Brain pericyte (primary cell): ENCODE data around the gene FAM114A1.
"Not testable (repeated sequence)": the region's sequence is repeated elsewhere in the genome, so short reads cannot be mapped to it uniquely, and the experiment has no call there.

Source experiments
- DNase-seq: peaks from one replicate; pipeline ENCODE4 v3.0.0-alpha.2; 2012; ENCODE audit warnings: low read depth, low spot score

The FAM114A1 gene

DNA sequence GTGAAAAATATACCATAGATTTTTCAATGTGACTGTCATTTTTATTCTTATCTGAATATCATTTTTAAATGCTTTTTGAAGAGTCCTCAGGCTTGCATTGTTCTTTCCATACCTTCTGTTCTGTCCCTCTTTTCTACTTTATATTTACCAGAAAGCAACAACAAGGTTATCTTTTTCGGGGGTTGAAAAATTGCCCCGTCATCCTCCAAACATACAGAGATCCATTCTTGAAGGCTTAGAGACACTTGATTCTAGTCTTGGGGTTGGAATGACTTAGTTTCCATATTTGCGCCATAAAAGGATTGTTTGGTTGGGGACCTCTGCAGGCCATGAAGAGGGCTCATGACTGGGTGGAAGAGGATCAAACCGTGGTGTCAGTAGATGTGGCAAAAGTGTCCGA, 63.5 kb downstream of the FAM114A1 start:
- DNase-seq, result no peak

DNA sequence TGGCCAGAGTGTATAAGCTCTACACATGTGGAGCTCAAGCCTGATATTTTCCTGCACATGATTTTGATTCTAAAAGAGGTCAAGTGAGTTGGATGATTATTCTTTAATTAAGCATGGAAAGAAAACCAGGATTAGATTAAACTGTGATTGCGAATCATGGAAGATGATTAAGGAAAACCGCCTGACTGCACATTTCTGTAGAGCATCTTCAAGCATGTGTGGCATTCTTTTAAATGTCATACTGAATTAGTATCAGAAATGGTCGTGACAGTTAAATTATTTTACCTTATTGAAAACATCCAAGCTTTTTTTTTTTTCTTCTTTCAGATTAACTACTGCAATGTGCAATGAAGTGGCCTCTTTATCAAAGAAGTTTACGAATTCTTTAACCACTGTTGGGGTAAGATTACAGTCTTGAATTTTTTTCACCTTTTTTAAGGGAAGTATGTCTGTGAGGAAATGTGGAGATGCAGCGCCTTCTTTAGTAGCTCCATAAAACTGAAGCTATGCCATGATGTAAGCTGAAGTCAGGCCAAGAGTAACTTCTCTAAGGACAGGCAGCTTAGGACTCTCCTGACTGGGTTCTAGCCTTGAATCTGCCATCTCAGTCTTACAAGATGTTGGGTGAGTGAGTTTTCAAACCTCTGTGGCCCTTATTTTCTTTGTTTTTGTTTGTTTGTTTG, 67.9 kb downstream of the FAM114A1 start:
- DNase-seq, result no peak

DNA sequence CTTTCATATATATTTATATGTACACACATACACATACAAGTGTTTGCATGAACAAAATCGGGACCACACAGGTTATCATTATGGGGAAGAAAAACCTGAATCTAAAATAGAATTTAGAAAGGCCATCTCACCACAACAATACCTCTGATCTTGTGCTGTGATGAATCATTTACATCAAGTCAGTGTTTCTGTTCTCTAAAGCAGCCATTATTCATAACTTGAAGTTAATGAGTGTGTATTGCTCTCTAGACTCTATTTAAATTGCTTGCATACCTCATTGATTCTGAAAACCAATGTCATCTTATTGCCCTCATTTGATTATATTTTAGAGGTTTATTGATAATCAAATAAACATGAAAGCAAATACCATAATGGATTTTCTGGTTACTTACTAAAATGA, 71.6 kb downstream of the FAM114A1 start:
- DNase-seq, result no peak

DNA sequence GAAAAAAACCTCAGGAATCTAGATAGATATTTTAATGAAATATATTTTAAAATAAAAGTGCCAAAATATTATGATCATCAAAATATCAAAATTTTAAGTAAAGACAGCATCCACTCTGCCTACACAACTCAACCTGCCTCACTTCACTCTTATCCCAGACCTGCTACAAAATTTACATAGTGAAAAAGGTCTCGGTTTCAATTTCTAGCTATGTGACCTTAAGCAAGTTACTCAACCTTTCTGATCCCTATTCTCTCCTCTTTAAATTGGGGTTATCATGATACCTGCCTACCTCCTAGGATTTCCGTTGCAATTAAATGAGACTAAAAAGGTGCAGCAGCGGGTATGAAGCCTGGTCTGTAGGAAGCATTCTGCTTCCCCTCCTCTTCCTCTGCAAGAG, 72.9 kb downstream of the FAM114A1 start:
- no peak for DNase-seq

DNA sequence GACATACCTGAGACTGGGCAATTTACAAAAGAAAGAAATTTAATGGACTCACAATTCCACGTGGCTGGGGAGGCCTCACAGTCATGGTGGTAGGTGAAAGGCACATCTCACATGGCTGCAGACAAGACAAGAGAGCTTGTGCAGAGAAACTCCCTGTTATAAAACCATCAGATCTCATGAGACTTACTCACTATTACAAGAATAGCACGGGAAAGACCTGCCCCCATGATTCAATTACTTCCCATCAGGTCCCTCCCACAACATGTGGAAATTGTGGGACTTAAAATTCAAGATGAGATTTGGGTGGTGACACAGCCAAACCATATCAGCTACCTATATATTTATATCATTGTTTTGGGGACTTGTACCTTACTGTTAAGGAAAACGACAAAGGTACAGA, 74.3 kb downstream of the FAM114A1 start:
- DNase-seq, result not testable (repeated sequence)

DNA sequence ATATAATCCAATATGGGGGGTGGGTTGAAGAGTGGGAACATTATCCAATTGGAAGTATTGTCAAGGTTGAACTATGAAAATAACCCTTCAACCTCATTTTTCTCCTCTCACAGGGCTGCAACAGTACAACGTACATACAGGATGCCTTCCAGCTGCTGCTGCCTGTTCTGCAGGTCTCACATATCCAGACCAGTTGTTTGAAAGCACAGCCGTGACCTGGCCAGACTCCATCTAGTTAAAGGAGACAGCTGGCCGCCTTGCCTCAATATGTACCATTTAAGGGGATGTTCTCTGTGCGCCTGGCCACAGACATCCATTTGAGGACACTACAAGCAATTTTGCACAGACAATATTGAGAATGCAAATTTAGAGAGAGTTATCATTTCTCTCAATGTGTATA, 75.7 kb downstream of the FAM114A1 start:
- no peak for DNase-seq

DNA sequence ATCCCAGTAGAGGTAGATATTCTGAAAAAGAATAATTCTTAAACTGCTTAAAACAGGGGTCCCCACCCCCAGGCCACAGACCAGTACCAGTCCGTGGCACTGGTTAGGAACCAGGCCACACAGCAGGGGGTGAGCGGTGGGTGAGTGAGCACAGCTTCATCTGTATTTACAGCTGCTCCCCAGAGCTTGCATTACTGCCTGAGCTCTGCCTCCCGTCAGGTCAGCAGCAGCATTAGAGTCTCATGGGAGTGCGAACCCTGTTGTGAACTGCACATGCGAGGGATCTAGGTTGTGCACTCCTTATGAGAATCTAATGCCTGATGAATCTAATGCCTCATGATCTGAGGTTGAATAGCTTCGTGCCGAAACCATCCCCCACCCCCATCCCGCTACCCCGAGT, 76.8 kb downstream of the FAM114A1 start:
- DNase-seq, result no peak

DNA sequence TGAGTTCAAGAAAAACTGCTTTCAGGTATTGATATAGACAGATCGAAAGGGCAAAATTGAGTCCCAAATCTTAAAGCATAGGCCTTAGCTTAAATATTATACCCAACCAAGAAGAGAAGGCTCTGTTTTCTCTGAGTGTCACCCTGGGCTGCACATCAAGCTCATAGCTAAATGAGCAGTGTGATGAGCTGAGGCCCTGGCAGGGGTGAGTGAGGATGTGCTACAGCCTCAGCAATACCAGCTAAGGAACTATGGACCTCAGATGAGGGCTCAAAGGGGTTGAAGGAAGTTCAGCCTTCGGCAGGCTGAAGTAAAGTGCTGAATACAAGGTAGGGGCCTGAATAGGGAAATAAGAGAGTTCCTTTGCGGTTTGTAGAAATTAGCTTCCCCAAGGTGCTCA, 79.3 kb downstream of the FAM114A1 start:
- no peak for DNase-seq

DNA sequence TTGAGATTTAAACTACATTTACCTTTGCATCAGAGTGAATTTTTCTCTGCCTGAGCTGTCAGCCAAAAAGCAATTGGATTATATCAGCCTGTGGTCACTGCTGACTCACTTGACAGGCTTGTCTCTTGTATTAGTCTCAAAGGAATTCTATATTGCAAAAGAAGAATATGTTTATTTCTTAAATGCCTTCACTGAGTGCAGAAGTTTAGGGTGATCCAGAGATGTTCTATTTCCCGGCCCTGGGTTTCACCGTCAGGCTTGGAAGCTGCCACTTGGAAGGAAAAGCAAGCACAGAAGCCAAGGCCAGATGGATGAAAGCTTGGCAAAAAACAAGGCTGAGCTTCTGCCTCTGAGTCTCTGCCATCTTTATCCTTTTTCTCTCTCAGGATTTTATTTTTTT, 80.9 kb downstream of the FAM114A1 start:
- peak; percentile 43 for DNase-seq

DNA sequence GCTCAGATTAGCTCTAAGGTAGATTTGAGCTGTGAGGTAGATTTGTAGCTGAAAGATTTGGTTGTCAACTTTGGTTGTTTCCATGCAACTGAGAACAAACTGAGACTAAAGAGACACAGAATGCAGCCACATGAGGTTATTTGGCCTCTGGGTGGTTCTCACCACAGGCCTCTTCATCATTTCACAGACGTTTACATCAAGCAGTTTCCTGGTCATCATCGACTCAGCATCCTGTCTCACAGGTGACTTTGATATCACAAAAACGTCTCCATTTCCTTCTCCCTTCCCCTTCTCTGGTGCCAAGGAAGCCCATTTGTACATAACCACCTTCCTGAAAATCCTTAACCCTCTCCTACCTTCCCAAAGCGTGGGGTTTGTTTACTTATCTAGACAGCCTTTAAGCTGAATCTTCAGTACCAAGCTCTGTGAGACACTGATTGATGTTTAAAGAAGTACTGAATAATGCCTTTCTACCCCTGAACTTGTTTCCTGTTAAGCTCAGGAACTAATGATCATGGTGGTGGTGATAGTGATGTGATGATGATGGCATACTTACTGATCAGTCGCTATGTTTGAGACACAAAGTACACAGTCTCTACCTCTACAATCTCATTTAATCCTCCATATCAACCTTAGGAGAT, 81.9 kb downstream of the FAM114A1 start:
- DNase-seq, result no peak

DNA sequence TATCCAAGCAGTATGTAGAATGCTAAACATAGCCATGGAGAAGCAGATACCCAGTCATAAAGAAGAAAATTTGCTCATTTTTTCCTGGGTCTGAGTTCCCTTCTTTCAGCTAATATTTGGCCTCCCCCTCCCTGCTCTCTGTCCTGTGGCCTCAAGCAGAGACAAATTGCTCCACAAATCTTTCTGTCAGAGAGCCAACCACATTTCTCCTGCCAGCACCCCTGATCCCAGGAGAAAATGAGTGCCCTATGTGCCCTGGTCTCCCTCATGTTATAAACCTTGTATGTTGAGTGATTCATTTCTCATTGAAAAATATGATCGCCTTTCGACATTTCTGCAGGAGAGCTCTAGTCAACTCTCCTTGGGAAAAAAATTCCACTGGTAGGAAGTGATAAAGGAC, 82.6 kb downstream of the FAM114A1 start:
- DNase-seq, result no peak

DNA sequence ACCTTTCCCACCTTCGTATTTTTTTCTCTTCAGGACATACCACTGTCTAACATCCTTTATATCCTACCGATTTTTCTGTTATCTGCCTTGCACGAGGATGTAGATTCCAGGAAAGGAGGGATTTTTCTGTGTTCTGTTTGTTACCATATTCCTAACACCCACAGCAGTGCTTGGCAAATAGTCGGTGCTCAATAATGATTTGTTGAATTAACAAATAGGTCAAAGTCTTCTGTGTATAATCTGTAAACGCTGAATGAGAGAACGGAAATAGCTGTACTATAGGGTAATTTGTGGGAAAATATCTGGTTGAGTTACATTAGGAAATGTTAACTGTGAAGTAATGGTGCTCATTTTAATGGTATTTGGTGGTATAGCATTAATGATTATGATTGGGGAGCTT, 83.1 kb downstream of the FAM114A1 start:
- no peak for DNase-seq

DNA sequence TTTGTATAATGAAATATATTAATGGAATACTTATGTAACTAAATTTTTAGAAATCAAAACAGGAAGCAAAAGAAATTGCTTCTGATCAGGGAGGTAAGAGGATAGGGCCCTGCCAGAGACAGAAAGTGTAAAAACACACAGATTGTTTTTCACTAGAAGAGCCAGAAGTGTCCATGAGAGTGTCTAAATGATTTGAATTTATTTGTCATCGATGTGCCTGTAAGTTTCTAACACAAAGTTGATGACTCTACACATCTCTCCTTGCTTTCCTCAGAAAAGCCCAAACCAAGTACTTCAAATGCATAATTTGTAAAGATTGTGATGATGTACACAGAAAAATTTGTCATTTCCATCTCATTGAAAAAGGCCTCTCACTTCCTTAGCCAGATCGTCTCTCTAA, 84.0 kb downstream of the FAM114A1 start:
- DNase-seq, result no peak

DNA sequence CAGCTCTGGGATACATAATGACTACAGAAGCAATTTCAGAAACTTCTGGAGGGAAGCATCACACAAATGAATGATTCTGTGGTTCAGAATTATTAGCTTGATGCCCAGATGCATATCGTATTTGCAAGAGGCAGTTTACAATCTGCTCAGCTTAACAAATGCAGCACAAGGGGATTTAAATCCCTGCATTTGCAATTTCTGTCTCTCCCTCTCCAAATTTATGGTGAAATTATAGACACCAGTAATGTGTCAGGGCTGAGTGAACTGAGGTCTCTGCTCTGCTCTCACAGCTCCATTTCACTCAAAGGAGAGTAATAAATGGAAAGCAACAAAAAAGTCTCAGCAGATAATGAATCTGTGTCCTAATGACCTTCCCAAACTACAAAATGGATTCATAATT, 84.4 kb downstream of the FAM114A1 start:
- DNase-seq, result no peak

DNA sequence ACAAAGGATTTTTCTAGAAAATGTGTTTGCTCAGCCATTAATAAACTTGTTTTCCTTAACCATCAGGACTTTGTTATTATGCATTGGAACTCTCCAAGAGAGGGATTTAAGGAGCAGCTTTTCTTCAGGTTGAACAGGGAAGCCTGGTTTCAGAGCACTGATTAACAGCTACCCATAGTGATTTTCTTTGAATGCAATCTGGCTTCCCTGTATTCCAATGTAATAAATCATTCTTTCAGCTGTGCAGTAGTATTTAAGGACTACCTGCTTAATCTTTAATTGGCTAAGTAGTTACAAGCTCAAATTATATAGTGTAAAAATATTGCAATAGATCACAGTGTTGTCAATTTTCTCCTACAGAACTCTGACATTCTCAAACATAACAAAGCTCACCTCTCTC, 87.1 kb downstream of the FAM114A1 start:
- DNase-seq, result no peak

DNA sequence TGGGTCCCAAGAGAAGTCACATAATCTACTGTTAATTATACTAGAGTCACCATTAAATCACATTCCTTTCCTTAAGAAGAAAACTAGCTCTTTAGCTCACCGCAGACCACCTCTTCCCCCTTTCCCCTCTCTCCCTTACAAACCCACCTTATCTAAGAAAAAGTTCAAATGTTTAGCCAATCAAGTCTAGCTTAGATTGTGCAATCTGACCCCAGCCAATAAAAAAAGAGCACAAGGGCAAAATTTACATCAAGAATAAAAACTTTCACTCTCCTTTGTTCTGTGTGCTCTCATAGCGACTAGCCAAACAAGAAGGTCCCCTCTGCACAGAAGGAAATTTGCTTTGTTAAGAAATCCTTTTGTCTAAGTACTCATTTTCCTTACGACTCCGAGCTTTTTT, 88.4 kb downstream of the FAM114A1 start:
- DNase-seq, result no peak

DNA sequence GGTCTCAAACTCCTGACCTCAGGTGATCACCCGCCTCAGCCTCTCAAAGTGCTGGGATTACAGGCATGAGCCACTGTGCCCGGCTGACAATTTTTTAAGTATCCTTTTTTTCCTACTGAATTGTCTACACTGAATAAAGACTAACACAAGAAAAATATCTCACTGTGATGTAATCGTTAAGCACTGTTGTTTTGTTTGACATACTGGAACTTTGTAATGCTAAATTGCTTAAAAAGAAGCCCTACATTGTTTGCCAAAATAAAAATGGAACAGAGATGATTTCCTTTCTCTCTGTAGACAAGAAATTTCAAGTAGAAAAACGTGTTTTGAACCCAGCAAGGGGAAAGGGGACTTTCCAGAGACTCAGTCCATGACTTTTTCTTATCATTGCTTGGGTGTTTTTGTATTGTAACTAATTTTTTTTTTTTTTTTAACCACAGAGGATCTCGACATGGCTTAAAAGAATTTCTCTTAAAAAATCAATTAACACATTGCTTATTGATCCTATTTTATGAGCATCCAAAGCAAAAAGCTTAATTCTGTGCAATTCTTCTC, 89.7 kb downstream of the FAM114A1 start:
- DNase-seq, result no peak

DNA sequence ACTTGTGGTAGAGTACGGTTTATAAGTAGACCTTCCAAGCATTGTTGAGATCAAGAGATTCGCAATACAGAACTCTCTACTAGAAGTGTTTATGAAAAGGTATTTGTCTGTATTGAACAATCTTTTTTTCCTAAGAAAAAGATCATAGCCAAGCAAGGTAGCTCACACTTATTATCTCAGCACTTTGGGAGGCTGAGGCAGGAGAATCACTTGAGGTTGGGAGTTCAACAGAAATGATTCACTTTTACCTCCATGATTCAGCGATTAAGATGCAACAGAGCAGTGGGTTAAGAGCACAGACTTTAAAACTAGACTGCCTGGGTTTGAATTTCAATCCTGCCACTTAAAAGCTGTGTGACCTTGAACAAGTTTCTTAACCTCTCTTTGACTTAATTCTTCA, 90.3 kb downstream of the FAM114A1 start:
- no peak for DNase-seq

DNA sequence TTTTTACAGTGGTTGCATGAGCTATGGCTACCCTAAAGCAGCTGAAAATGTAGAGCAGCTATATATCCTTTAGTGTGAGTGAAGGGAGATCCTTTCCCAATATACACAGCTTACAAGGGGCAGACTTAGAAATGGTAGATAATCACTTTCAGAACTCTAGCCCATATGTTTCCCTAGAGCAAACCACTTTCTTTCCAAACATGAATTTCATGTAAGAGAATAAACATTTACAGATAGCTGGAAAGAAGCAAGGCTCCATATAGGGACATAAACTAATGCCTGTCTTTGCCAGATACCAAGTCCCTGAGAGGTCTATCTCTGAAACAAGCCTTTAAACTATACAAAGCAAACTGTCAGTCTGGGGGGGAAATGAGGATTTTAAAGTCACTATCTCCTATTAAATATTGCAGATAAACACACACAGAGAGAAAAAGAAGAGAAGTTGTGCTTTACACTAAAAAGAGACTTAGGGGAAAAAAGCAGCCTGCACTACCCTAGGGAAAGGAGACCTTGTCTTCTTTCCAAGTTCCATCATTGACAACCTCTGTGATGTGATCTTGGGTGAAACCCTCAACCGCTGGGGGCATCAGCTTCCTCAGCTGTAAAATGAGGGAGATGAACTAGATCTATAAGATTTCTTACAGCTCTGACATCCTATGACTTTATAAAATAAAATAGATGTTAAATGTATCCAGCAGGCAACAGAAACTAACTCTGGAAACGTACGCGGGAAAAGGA, 91.0 kb downstream of the FAM114A1 start:
- DNase-seq, result no peak

DNA sequence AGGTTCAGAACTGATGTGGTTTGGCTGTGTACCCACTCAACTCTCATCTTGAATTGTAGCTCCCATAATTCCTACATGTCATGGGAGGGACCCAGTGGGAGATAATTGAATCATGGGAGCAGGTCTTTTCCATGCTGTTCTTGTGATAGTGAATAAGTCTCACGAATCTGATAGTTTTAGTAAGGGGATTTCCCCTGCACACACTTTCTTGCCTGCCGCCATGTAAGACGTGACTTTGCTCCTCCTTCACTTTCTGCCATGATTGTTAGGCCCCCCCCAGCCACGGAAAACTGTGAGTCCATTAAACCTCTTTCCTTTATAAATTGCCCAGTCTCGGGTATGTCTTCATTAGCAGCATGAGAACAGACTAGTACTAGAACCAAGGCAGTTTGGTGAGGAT, 91.6 kb downstream of the FAM114A1 start:
- not testable (repeated sequence) for DNase-seq

DNA sequence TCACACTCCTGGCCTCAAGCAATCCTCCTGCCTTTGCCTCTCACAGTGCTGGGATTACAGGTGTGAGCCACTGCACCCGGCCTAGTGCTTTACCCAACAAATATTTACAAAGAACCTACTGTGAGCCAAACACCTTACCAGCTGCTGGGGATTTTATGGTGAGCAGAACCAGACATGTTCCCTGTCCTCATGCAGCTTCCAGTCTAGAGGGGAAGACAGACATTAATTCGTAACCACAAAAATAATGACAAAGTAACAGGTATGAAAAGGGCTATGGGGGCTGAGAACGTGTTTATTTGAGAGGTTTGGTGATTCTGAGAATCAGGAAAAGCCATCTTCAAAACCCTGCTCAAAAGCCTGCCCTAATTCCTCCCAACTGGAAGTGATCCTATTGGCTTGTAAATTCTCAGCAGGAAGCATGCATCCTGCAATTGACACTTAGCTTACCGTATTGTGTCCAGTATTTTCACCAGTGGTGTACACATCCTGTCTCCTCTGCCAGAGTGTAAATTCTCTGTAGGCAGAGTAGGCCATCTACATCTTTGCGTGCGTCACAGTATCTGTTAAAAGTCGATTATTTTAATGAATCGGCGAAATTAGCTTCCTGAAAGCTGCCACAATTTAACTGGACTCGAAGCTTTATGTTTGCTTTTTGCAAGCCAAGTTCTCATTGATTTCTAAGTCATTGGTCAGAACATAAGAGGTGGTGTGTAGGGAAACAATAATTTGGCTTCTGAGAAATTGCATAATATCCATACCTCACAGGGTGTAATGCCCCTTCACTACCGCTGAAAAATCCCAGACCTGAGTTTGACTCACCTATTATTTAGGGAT, 97.6 kb downstream of the FAM114A1 start:
- no peak for DNase-seq

DNA sequence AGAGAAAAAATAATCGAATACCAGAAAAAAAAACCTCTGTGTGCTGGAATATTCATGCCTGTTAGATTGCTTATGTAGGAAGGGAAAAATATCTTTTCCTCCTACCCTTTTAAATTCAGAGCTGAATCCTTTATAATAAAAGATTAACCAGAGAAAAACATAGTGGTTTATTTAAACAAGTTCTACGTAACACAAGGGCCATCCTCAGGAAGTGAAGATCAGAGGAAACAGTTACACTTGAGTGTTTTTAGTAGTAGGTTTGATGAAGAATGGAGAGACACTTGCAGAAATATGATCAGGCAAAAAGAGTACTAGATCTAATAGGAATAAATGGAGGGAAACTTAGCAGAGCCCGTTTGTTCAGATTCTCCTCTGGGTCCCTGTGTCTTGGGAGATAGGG, 98.3 kb downstream of the FAM114A1 start:
- no peak for DNase-seq
